NCI-H1930 (cell line): ENCODE results near the gene CYP2C18.
"Not testable (repeated sequence)": the region's sequence is repeated elsewhere in the genome, so short reads cannot be mapped to it uniquely, and the experiment has no call there.

Source experiments
- DNase-seq, 2 experiments: peaks; one replicate each; lab custom pipeline; 2025; lab: John Stamatoyannopoulos, UW

Gene CYP2C18

DNA sequence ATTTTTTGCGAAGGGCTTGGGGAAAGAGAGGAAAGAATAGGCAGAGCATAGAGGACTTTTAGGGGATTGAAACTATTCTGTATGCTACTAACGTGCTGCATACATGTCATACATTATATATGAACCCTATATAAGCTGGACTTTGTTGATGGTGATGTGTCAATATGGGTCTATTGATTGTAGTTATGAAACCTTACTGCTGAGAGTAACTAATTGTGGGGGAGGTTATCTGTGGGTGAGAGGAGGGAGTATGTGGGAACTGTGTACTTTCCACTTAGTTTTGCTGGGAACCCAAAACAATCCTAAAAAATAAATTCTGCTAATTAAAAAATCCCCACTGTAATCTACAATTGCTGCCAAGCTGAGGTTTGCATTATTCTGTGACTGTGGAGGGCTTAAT is 63.6 kb downstream of the CYP2C18 start:
- DNase-seq: no peak

DNA sequence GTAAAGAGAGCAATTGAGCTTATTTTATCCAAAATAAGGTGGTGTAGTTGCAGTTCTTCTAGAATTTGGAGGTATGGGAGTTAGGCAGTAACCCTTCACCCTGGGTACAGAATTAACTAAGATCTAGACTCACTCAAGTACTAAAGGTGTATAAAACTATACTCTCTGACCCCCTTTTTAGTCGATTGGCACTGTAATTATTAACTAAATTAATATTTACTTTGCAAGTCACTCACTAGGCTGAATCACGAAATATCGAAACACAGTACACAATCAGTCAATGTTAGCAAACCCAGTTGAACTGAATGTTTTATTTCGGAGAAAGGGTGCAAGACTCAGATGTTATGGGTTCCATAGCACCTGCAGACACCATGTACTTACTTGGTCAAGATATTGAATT is 64.3 kb downstream of the CYP2C18 start:
- no peak for DNase-seq

DNA sequence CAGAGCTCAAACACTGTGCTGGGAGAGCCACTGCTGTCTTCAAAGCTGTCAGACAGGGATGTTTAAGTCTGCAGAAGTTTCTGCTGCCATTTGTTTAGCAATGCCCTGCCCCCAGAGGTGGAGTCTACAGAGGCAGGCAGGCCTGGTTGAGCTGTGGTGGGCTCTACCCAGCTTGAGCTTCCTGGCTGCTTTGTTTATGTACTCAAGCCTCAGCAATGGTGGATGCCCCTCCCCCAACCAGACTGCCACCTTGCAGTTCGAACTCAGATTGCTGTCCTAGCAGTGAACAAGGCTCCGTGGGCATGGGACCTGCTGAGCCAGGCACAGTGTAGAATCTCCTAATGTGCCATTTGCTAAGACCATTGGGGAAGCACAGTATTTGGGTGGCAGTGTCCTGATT is 74.4 kb downstream of the CYP2C18 start:
- no peak for DNase-seq

DNA sequence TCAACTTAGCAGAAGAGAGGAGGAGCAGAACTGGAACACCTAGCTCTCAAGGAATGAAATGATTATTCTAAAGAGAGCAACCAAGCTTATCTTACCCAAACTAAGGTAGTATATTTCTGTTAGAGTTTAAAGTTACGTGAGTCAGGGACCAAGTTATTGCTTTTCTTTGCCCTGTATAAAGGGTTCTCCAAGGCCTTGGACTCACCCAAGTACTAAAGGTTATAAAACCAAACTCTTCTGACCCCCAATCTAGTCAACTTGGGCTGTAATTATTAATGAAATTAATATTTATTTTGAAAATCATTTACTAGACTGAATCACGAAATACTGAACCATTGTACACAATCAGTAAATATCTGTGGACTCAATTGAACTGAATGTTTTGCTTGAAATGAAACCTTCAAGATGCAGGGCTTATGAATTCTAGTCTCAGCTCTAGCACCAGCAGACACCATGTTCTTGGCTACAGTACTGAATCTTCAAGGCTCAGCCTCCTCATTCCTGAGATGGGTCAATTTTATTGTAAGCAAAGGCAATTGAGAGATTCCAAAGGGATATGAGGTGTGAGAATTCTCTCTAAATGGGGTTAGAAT is 77.2 kb downstream of the CYP2C18 start:
- no peak for DNase-seq

DNA sequence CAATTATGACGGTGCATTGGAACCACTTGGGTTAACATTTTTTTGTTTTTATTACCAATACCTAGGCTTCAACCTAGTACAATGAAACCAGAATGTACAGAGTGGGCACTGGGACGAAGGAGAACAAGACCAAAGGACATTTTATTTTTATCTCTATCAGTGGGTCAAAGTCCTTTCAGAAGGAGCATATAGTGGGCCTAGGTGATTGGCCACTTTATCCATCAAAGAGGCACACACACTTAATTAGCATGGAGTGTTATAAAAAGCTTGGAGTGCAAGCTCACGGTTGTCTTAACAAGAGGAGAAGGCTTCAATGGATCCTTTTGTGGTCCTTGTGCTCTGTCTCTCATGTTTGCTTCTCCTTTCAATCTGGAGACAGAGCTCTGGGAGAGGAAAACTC is 78.9 kb downstream of the CYP2C18 start, which contains the start of gene CYP2C19:
TSS of gene CYP2C19 (plus strand) at position 289 of the 400 bp plus-strand sequence. CDS start at position 314, 25 bp downstream.
- no peak for DNase-seq

- DNase-seq: not testable (repeated sequence)
Measured at GRCh38 chr10:94775425-94775824, 91.9 kb downstream of the CYP2C18 start.

DNA sequence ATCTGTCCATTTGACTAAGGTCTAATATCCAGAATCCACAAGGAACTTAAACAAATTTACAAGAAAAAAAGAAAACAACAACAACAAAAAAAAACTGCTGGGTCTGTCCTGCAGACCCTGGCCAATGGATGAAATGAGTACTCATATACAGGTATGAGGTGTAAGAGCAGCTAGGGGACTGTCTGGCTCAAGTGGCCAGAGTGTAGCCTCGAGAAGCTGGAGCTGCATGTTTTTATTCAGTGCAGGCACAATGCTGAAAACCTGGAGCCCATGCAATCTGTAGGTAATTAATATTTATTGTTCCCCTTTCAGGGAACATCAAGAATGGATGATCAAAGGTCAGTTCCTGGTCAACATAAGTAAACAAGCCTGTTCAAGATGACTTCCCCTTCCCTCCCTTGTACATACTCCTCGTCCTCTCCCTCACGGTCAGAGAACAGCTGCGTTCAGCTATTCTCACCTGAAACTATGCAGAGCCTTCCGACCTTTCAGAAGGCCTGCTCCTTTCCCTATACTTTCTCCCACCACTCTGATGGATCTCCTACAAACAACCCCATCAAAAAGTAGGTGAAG is 94.4 kb downstream of the CYP2C18 start:
- no peak for DNase-seq

- DNase-seq: no peak
Measured at GRCh38 chr10:94780844-94781243, 97.3 kb downstream of the CYP2C18 start.

- DNase-seq: no peak
Measured at GRCh38 chr10:94784256-94784655, 100.7 kb downstream of the CYP2C18 start.

DNA sequence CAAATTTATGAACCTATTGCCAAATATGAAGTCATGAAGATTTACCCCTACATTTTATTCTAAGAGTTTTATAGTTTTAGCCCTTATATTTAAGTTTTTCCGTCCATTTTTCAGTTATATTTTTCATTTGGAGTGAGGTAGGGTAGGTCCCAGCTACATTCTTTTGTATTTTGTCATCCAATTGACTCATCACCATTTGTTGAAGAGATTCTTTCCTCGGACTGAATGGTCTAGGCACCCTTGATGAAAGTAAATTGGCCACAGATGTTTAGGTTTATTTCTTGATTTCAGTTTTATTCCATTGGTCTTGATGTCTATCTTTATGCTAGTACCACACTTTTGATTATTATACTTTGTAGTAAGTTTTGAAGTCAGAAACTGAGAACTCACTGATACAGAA is 101.7 kb downstream of the CYP2C18 start:
- DNase-seq: no peak
